DLD1 (cell line): Measurements from ENCODE around the gene SLC34A3.
"Not testable (repeated sequence)": the region's sequence is repeated elsewhere in the genome, so short reads cannot be mapped to it uniquely, and the experiment has no call there.

Experiments
- in situ Hi-C: cut with HindIII; loops from 2 replicates; pipeline ENCODE4 v1.10.0; 2017; ENCODE audit warnings: low sequenced_read_pairs

SLC34A3 gene

DNA sequence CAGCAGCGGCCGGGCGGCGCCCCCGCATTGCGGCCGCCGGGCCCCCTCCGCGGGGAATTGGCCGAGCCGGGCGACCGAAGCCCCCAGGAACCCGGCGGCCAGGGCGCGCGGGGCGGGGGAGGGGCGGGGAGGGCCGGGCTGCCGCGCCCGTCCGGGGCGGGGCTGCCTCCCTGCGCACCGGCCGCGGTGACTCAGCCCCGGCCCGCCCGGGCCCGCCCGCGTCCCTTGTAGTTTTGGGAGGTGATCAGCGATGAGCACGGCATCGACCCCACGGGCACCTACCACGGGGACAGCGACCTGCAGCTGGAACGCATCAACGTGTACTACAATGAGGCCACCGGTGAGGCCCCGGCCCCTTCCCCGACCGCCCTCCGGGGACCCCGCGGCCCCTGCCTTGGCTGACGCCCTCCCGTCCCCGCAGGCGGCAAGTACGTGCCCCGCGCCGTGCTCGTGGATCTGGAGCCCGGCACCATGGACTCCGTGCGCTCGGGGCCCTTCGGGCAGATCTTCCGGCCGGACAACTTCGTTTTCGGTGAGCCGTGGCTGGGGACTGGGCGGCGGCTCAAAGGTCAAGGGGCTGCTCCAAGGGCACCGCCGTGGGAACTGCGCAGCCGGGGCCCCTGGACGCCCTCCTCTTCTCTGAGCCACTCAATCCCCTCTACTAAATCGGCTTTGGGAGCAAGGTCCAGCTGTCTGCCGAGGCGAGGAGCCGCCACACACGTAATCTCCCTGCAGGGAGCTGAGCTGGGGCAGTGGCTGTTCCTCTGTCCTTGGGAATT is 11.0 kb downstream of the SLC34A3 start:
- in situ Hi-C loops: no loop called here

DNA sequence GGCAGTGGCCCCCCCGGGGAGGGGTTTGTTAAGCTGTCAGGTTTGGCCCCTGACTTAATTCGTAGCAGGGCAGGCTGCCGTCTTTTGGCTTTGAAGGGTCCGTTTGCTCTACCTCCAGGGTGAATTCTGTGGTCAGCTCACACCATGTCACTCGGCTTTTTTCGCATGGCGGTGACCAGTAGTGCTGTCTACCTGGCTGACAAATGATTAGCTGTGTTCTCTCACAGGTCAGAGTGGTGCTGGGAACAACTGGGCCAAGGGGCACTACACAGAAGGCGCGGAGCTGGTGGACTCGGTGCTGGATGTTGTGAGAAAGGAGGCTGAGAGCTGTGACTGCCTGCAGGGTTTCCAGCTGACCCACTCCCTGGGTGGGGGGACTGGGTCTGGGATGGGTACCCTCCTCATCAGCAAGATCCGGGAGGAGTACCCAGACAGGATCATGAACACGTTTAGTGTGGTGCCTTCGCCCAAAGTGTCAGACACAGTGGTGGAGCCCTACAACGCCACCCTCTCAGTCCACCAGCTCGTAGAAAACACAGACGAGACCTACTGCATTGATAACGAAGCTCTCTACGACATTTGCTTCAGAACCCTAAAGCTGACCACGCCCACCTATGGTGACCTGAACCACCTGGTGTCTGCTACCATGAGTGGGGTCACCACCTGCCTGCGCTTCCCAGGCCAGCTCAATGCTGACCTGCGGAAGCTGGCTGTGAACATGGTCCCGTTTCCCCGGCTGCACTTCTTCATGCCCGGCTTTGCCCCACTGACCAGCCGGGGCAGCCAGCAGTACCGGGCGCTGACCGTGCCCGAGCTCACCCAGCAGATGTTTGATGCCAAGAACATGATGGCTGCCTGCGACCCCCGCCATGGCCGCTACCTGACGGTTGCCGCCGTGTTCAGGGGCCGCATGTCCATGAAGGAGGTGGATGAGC is 11.8 kb downstream of the SLC34A3 start:
- in situ Hi-C loops: no loop called here

DNA sequence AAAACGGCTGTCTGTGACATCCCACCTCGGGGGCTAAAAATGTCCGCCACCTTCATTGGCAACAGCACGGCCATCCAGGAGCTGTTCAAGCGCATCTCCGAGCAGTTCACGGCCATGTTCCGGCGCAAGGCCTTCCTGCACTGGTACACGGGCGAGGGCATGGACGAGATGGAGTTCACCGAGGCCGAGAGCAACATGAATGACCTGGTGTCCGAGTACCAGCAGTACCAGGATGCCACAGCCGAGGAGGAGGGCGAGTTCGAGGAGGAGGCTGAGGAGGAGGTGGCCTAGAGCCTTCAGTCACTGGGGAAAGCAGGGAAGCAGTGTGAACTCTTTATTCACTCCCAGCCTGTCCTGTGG is 12.5 kb downstream of the SLC34A3 start:
- in situ Hi-C loops: not testable (repeated sequence)

DNA sequence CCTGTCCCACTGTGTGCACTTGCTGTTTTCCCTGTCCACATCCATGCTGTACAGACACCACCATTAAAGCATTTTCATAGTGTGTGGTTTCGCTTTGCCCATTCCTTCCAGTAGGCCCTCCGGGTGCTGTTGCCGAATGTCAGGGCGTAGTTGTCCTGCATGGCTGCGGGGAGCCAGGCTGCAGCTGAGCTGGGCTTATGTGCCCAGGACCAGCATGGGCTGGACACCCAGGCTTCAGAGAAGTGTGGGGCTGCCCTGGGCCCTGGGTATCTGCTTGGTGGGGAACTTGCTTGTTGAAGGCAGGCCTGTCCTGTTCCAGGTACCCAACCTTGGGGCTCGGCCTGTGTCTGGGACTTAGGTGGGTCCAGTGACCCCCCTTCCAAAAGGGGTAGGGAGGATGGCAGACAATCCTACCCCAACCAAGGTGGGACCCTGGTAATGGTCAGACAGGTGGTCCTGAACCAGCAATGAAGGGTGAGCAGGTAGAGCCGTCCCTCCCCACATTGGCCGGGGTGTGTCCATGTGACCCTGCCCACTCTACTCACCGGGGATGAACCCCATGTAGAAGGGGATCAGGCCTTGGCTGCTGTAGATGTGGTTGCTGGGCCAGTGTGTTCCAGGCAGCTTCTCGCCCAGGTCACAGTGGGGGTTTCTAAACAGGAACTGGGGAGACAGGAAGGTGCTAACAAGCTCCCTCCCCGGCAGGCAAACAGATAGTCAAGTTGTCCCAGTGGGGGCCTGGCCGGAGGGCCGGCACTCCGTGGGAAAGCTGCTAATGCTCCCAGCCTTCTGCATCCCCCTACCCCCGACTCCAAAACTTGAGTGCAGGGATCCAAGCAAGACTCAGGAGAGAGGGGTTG is 13.2 kb downstream of the SLC34A3 start:
- in situ Hi-C loops: no loop called here

DNA sequence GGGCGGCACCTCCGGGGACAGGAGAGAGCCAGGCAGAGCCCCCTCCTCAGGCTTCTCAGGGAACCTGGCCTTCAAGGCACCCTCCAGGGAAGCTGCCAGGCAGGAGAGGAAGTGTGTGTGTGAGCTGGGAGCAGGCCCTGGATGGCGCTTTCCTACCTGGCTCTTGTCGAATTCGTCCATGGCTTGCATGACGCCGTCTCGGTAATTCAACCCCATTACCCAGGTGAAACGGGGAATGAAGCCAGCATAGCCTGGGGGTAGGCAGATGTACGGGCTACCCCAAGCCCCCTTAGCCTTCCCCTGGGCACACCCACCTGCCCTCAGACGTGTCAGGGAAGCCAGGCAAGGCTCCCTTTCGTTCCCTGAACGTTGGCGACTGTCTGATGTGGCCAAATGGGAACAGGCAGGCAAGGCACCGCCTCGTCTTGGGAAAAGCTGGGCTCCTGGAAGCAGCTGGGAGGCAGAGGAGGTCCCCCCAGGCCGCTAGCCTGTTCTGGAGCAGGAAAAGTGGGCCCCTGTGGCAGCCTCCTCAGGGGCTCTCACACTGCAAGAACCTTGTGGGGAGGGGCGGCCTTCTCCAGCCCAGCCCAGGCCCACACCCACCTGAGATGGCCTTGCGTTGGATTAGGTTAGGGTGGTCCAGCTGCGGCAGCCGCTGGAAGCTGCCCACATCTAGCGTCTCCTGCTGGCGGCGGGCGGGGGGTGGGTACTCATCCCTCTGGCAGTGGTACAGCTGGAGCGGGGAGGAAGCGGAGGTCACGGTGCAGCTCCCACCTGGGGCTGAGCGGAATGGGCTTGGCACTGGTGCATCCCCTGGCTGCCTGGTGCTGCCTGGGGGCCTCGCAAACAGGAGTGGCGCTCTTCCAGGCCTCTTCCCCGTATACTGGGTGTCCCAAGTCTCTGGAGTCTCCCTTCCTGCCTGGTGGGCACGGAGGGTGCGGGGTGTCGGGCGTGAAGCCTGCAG is 14.1 kb downstream of the SLC34A3 start:
- in situ Hi-C loops: no loop called here

DNA sequence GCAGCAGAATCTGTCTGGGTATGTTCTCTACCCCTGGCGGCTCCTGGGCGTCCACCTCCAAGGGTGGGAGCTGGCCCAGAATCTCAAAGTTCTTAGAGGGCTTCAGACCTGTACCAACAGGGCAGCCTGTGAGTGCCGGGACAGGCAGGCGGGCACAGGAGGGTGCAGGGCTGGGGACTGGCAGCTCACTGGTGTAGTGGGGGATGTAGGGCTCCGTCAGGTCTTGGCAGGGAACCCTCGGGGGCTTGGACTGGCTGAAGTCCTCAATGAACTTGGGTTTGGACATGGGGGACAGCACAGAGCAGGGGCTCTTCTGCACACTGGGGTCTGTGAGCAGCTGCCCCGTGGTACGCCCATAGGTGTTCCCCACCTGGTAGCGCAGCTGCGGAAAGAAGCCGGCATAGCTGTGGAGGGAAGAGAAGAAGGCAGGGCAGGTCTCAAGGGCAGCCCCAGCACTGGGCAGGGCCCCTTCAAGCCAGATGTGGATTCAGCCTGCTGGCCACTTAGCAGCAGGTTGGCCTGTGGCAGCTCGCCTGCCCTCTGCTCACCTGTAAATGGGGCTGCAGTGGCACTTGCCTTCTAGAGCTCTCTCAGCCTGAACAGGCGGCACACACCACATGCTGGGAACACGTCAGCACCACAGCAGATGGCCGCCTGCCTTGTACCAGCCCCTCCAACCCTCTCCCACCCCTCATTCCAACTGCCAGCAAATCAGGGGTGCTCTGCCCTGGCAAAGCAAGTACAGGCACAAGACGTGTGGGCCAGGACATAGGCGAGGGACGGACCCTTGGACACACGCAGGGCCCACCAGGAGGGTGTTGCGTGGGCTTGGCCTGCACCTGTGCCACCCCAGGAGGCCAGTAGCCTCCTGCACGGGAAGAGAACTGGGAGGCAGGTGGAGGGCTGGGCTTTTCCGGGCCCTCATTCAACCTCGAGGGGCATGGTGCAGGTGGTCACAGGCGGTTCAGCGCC is 15.0 kb downstream of the SLC34A3 start:
- in situ Hi-C loops: no loop called here

DNA sequence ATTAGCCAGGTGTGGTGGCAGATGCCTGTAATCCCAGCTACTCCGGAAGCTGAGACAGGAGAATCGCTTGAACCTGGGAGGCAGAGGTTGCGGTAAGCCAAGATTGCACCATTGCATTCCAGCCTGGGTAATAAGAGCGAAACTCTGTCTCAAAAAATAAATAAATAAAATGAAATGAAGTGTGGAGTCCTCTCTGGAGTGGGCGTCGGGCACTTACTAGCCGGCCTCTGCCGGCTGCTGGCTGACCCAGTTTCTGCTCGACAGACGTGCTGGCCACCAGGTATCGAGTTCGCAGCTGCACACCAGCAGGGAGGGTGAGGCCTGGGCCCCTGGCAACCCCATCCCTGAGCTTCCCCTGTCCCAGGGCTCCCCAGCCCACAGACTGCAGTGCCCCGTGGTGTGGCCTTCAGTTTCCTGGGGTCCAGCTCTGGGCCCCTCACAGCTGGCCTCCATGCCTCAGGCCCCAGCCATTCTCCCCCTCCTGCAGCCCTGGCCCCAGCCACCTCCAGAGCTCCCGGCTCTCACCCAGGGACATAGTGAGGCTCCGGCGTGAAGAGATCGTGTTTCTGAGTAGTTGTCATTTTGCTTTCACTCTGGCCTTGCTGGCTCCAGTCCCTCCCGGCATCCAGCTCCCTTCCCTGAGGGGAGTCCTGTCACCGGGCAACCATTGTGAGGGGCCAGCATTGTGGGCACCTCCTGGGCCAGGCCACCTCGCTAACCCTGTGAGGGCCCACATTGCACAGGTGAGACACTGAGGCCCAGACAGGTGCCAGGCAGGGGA is 16.6 kb downstream of the SLC34A3 start:
- in situ Hi-C loops: no loop called here

DNA sequence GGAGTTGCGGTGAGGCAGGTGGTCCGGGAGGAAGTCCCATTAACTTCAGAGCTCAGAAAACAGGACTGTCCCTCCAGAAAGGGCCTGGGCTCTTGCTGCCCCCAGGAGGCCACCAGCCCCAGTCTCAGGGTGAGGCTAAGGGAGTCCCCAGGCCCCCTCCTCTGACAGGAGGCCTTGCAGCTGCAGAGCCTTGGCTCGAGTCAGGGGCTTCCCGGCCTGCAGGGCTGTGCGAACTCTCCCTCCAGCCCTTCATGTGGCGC is 17.1 kb downstream of the SLC34A3 start:
- in situ Hi-C loops: no loop called here

DNA sequence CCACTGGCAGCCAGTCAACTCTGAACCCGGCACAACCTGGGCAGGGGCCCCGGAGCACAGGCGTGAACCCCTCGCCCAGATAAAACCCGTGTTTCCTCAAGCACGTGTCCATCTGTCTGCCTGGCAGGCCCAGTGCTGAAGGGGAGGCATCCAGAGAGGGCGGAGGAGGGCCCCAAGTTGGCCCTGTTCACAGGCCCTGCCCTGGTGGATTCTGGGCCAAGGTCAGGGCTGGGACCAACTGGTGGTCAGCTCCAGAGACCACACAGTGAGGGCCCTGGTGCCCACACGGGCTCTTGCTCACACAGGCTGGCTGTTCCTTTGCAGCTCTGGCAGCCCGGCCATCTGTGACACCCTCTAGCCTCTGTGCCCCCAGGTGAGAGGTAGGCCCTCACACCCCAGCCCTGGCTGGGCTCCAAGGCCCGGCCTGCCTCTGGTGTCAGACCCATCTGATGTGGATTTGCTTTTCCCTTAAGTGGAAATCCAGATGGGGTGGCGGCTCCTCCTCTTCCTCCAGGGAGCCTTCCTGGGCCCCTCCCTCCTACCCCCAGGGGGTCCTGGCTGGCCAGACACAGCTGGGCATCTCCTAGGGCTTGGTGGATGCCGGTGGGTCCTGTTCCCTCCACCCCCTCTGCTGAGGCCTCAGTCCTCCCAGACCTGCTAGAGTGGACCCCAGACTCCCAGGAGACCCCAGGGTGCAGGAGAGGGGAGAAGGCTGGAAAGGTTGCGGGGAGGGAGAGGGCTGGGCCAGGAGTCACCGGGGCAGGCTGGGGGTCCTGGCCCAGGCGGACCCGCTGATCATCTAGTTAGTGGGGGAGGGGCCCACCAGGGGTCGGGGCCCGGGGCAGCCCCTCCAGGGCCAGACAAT is 19.9 kb downstream of the SLC34A3 start:
- in situ Hi-C loops: no loop called here

DNA sequence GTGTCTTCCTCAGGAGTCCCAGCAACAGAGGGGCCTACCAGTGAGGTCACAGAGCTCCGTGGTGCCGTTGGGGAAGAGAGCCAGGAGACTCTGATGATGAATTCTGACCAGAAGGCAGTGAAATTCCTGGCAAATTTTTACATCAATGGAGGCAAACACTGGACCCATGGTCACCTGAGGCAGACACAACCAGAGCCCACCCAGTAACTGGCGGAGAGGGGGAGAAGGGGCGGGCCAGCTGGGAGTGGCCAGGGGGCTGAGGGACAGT is 20.4 kb downstream of the SLC34A3 start, which contains the start of gene STPG3:
TSS of gene STPG3 (plus strand) at position 93 of the 268 bp plus-strand sequence. CDS start at position 94, 1 bp downstream.
- in situ Hi-C loops: no loop called here

DNA sequence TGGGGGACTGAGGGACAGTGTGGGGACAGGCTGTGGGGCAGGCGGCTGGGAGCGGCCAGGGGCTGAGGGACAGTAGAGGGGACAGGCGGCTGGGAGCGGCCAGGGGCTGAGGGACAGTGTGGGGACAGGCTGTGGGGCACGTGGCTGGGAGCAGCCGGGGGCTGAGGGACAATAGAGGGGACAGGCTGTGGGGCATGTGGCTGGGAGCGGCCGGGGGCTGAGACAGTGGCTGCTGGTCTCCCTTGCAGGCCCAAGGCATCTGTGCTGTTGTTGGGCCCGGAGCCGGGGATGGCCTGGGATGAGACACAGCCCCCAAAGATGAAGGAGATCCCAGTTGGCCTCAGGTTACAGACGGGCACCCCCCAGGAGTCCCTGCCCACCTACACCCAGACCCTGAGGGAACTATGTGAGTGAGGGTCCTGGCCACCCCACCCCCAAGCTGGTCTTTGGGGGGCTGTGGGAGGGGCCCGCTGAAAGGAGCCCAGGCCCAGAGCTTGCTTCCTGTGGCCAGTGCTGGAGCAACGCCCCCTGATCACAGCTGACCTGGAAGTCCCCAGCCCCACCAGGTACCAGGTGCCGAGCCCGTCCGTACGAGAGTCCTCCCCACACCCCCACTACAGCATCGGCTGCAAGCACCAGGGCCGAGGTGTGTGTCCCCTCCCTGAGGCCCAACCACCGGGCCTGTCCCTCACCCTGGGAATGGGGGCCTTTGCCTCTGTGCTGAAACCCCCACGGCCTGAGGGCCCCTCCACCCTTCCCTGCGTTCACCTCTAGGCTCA is 21.0 kb downstream of the SLC34A3 start:
- in situ Hi-C loops: no loop called here

DNA sequence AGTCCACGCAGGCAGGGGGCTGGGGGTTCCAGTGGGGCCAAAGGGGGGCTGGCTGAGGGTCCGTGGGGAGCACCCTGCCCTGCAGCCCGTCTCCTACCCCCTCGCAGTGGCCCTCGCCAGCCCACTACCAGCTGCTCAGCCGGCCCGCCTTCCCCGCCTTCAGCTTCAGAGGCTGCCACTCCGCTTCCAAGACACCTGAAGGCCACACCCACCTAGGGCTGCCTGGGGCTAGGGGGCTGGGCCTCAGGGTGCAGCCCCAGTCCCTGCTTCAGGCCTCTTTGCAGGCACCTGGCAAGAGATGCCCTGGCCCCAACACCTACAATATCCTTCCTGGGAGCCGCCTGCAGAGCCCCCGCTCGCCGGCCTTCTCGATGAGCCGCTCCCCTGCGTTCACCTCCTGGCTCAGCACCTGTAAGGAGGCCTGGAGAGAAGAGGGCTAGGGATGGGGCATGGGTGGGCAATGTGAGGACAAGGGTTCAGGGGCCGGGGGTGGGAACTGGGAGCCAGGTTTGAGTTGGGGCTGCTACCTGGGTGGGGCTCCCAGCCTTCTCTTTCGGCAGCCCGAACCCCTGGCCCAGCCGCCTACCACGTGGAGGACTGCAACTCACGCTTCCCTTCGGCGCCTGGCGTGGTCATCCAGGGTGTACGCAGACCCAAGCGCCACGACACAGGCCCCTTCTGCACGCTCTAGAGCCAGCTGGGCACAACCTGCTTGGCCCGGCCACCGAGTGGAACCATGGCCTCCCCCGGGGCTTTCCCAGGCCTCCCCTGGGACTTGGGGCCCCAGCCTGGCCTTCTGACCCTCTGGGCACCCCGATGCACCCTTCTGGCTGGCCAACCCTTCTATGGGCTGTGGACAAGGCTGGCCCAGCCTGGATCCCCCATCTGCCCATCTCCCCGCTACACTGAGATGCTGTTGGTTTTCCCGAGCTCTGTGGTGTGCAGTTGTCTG is 22.1 kb downstream of the SLC34A3 start:
- in situ Hi-C loops: no loop called here

DNA sequence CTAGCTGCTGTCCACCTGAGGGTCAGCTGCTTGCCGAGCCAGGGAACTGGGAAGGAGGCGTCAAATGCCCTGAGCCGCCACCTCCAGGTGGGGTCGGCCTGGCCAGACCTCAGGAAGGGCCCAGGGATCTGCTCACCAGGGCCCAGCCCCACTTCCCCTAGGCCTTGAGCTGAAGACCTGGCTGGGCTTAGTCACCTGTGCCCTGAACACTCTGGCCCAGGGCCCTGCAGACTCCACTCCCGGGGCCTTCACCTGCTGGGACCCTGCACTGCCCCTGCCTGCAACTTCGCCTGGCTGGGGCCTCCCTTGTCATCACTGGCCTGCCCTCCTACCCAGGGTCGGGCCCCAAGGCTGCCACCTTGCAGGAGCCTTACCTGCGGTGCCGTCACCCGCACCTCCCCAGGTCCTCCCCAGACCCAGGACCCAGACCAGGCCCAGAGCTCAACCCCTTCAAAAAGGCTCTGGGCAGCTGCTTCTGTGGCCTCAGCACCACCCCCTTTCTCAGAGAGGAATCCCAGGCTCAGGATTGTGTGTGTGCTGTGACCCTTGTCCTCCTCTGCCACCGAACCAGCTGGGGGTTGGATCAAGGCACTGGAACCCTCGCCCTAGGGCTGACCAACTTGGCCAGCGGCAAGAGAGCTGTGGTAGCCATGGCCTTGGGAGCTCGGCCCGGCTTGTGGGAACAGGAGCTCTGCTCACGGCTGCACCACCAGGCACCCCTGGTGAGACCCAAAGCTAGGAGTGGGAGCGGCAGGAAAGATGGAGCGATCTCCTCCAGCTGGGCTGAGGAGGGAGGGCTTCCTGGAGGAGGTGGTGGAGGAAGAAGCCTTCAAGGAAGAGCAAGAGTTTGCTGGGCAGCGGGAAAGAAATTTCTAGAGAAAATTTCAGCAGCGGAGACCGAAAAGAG is 23.3 kb downstream of the SLC34A3 start:
- in situ Hi-C loops: no loop called here

DNA sequence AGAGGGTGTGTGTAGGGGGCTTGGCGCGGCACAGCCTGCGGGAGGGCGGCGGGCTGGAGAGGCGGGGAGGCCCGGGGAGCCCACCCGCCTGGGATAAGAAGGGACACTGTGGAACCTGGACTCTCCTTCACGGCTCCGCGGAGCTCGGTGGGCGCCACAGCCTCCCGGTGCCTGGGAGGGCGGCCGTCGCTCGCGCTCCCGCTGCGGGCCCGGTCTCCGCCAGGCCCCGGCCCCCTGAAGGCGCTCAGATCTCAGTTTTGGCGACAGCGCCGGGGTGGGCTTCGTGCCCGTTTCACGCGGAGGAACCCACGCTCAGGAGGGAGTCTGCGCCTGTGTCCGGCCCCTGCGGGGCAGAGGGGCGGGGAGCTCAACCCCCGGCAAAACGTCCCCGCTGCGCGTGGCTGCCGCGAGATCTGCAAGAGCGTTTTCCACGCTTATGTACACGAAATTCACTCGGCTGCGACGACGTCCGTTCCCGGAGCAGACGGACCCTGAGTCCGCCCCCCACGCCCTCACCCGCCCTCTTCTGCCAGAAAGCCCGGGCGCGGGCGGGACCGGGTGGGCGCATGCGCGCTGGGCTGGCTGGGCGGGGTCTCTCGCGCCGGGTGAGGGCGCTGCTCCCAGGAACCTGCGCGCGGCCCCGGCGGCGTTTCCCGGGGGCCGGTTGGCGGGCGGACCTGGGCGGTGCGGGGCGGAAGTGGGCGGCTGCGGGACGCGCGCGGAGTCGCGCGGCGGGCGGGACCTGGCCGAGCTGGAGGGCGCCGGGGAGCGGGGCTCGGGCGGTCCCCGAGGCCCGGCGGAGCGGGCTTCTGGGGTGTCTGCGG is 24.1 kb downstream of the SLC34A3 start, which contains the start of gene NELFB:
TSS of gene NELFB (plus strand) at position 704 of the 824 bp plus-strand sequence.
- in situ Hi-C loops: no loop called here
